HCT116 (cell line): ENCODE results near the gene NR4A1. TPM values are rescaled to one million over a fixed set of nuclear protein-coding genes. Genes with fewer than 3 reads are reported as not detected.

Experiments used
- ATAC-seq: fragments of 200-7000 bp; cut with Tn5 transposase; 2 replicates; pipeline ENCODE4 v1.9.1; 2020; ENCODE audit warnings: mild to moderate bottlenecking, moderate library complexity
- BruUV-seq: library from RNA; stranded (reverse); fragments of 400-500 nt; replicated peaks from 2 replicates; lab custom pipeline; 2021; lab: Mats Ljungman, UMichigan
- CTCF ChIA-PET: fragments of 300-600 bp; sonication (Branson Sonifier 250); formaldehyde crosslinking; loops from one replicate; lab custom pipeline; 2021; ENCODE audit warnings: antibody characterized with exemption; lab: Charles Lee
- POLR2A ChIA-PET: fragments of 300-600, 350-600 bp; sonication (Branson Sonifier 250); formaldehyde crosslinking; loops from one replicate; lab custom pipeline; 2021; ENCODE audit warnings: antibody characterized with exemption; lab: Charles Lee
- RAD21 ChIA-PET, 2 experiments: fragments of 300-600 bp; sonication (Branson Sonifier 250); formaldehyde crosslinking; loops; one replicate each; lab custom pipeline; 2023; ENCODE audit warnings: low total read pairs in 2 of 2; ENCODE audit not compliant: uncharacterized antibody in 2 of 2, unreplicated experiment in 2 of 2, low non-redundant PET in 1 of 2; lab: Charles Lee
- DNase-seq: peaks from one replicate; pipeline ENCODE4 v3.0.0-alpha.2; 2010; ENCODE audit warnings: low read depth, low spot score
- H2AFZ ChIP-seq: fragments of 200-600 bp; shearing (Covaris generic), sonication (generic); 2 replicates; pipeline ENCODE4 v1.6.1; 2017; ENCODE audit warnings: low read depth, mixed run types, mixed read lengths, antibody characterized with exemption, low read length; ENCODE audit not compliant: poor library complexity, severe bottlenecking
- H3K27ac ChIP-seq: 2 replicates; pipeline ENCODE4 v1.5.1; 2012; ENCODE audit warnings: low read depth, low read length
- H3K27me3 ChIP-seq: fragments of 200-600 bp; sonication (generic); 2 replicates; pipeline ENCODE4 v1.6.1; 2016; ENCODE audit warnings: mixed run types, low read length, mixed read lengths; ENCODE audit not compliant: insufficient read depth
- H3K36me3 ChIP-seq, 2 experiments: fragments of 200-500 bp in 1 of 2; fragments of 200-600 bp in 1 of 2; sonication (Bioruptor generic) in 1 of 2; sonication (generic) in 1 of 2; 2 replicates each; pipeline versions ENCODE4 v1.5.1 to v1.6.1; 2014 to 2016; ENCODE audit warnings: low read length in 2 of 2, inconsistent platforms in 1 of 2, mixed read lengths in 1 of 2, mixed run types in 1 of 2; ENCODE audit not compliant: insufficient read depth in 2 of 2, control insufficient read depth in 1 of 2
- H3K4me1 ChIP-seq, 2 experiments: fragments of 200-600 bp in 1 of 2; sonication (generic) in 1 of 2; 2 replicates each; pipeline versions ENCODE4 v1.5.1 to v1.6.1; 2012 to 2017; ENCODE audit warnings: low read length in 2 of 2, inconsistent platforms in 1 of 2, mild to moderate bottlenecking in 1 of 2, mixed read lengths in 1 of 2, mixed run types in 1 of 2, moderate library complexity in 1 of 2; ENCODE audit not compliant: insufficient read depth in 2 of 2, control insufficient read depth in 1 of 2
- H3K4me2 ChIP-seq: fragments of 200-600 bp; sonication (generic); 2 replicates; pipeline ENCODE4 v1.6.1; 2017; ENCODE audit warnings: mixed run types, low read length, mixed read lengths
- H3K4me3 ChIP-seq, 2 experiments: fragments of 200-600 bp in 1 of 2; sonication (generic) in 1 of 2; replicated peaks in 1 of 2; 2 replicates each; pipeline ENCODE4 v1.5.1; 2011 to 2016; ENCODE audit warnings: low read length in 2 of 2, control low read depth in 1 of 2, low read depth in 1 of 2, mild to moderate bottlenecking in 1 of 2, mixed read lengths in 1 of 2, mixed run types in 1 of 2
- H3K79me2 ChIP-seq: fragments of 200-600 bp; sonication (generic); 2 replicates; pipeline ENCODE4 v1.6.1; 2017; ENCODE audit warnings: mild to moderate bottlenecking, mixed run types, low read length, moderate library complexity, mixed read lengths; ENCODE audit not compliant: insufficient read depth
- H3K9ac ChIP-seq: fragments of 200-600 bp; sonication (generic); 2 replicates; pipeline ENCODE4 v1.6.1; 2016; ENCODE audit warnings: low read length, mixed read lengths
- H3K9me2 ChIP-seq: fragments of 200-600 bp; sonication (generic), shearing (Covaris generic); 2 replicates; pipeline ENCODE4 v1.6.1; 2017; ENCODE audit warnings: mixed run types, mild to moderate bottlenecking, moderate library complexity; ENCODE audit not compliant: insufficient read depth
- H3K9me3 ChIP-seq, 2 experiments: fragments of 200-500 bp in 1 of 2; fragments of 200-600 bp in 1 of 2; sonication (Bioruptor generic) in 1 of 2; sonication (generic) in 1 of 2; 2 replicates each; pipeline ENCODE4 v1.6.1; 2014 to 2017; ENCODE audit warnings: low read length in 2 of 2, mixed read lengths in 2 of 2, inconsistent platforms in 1 of 2, low read depth in 1 of 2, mild to moderate bottlenecking in 1 of 2, mixed run types in 1 of 2, moderate library complexity in 1 of 2; ENCODE audit not compliant: control insufficient read depth in 1 of 2, insufficient read depth in 1 of 2
- H4K20me1 ChIP-seq: fragments of 200-600 bp; sonication (generic), shearing (Covaris generic); 2 replicates; pipeline ENCODE4 v1.6.1; 2017; ENCODE audit warnings: mixed run types, mild to moderate bottlenecking, moderate library complexity; ENCODE audit not compliant: insufficient read depth
- CEBPB ChIP-seq: IDR thresholded peaks from 2 replicates; pipeline ENCODE4 v1.6.1; 2012; ENCODE audit warnings: low read depth
- EGR1 ChIP-seq: IDR thresholded peaks from 2 replicates; pipeline ENCODE4 v1.6.1; 2012; ENCODE audit warnings: low read depth
- ELF1 ChIP-seq: IDR thresholded peaks from 2 replicates; pipeline ENCODE4 v1.6.1; 2012; ENCODE audit warnings: low read depth, borderline replicate concordance
- EZH2 ChIP-seq: fragments of 200-600 bp; sonication (generic); IDR thresholded peaks from 2 replicates; pipeline ENCODE4 v1.6.1; 2017; ENCODE audit warnings: antibody characterized with exemption, mixed run types
- EZH2phosphoT487 ChIP-seq: fragments of 200-600 bp; IDR thresholded peaks from 2 replicates; pipeline ENCODE4 v1.6.1; 2018; ENCODE audit warnings: antibody characterized with exemption, borderline replicate concordance
- FOSL1 ChIP-seq: IDR thresholded peaks from 2 replicates; pipeline ENCODE4 v1.6.1; 2012; ENCODE audit warnings: low read depth
- SP1 ChIP-seq: IDR thresholded peaks from 2 replicates; pipeline ENCODE4 v1.6.1; 2012; ENCODE audit warnings: low read depth
- TCF7L2 ChIP-seq: IDR thresholded peaks from 2 replicates; pipeline ENCODE4 v1.7.0; 2011; ENCODE audit warnings: borderline replicate concordance, inconsistent platforms; ENCODE audit not compliant: insufficient read depth, insufficient read length; ENCODE audit errors: extremely low read depth
- ZFX ChIP-seq: fragments of 450-650 bp; IDR thresholded peaks from 2 replicates; pipeline ENCODE4 v1.6.1; 2017
- ZNF274 ChIP-seq: fragments of 200-500 bp; sonication (Bioruptor generic); IDR thresholded peaks from 2 replicates; pipeline ENCODE4 v1.6.1; 2014; ENCODE audit warnings: mild to moderate bottlenecking, low read depth, low read length, inconsistent platforms
- intact Hi-C: fragments of 100-400 bp; cut with micrococcal nuclease; formaldehyde crosslinking; loops from 2 replicates; pipeline ENCODE4 v1.10.0; 2022
- total RNA-seq: library from RNA; stranded (reverse); gene quantifications from one replicate; pipeline ENCODE4 v1.2.1, GENCODE V29; 2021; ENCODE audit not compliant: unreplicated experiment
- TF ChIP-seq, protein P1 (sequence below): IDR thresholded peaks from 2 replicates; pipeline ENCODE4 v1.6.1; 2011; ENCODE audit warnings: mild to moderate bottlenecking, low read length, moderate library complexity; ENCODE audit not compliant: insufficient replicate concordance; ENCODE audit errors: extremely low read depth
- TF ChIP-seq, protein P2 (sequence below): IDR thresholded peaks from 2 replicates; pipeline ENCODE4 v1.6.1; 2012; ENCODE audit warnings: low read depth

The NR4A1 gene
- total RNA-seq, 1 experiment from 2014 or later: 35.3 TPM

DNA sequence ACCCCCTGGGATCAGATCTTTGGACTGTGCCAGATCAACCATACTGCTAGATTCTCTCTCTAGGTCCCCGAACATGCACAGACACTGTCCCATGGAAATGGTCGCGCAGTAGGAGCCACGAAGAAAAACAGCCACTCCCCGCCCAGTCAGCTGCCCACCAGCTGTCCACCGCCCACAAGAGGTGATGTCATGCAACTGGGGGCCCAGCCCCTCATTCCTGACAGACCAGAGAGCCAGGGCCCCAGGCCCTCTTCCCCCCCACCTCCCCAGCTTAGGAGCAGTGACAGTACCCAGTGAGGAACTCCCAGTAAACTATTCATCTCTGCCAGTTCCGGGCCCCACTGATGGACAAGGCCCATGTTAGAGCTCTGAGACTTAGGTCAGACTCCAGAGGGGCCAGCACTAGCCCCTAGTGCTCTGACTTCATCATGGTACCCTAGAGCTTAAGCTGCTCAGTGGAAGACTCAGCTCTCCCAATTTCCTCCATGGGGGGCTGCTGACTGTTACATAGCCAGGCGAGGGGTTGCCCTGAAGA is 48.2 kb upstream of the NR4A1 start:
- no peak overlapping the region for H3K27ac ChIP-seq
- ATAC-seq: no peak
- no peak overlapping the region for H2AFZ ChIP-seq
- H3K27me3 ChIP-seq: no peaks in the 10 kb centered on the region
- DNase-seq: no peak
- RAD21 ChIA-PET: interaction anchor here (0.9 to 2.8 kb wide), 2 partner anchors 20 to 22 kb away, joined by 3 to 21 read pairs; no protein-coding TSS in a partner anchor
- peaks cover 0 to 7% of the 10 kb centered on the region in 2 experiments; a peak in 2 of 4 replicates for H3K4me1 ChIP-seq
- H3K4me2 ChIP-seq: no peak overlapping the region
- H3K9me3 ChIP-seq: no peaks in the 10 kb centered on the region
- no peak overlapping the region for H3K9ac ChIP-seq
- no peaks in the 10 kb centered on the region for H3K79me2 ChIP-seq
- H4K20me1 ChIP-seq: no peaks in the 10 kb centered on the region
- no peaks in the 10 kb centered on the region for H3K9me2 ChIP-seq
- TF ChIP-seq EZH2 (no peak), EGR1 (no peak), SP1 (no peak), TCF7L2 (no peak), ZNF274 (no peak), ZFX (no peak), FOSL1 (no peak), ELF1 (no peak), CEBPB (no peak), EZH2phosphoT487 (no peak)
- TF ChIP-seq, protein P1, sequence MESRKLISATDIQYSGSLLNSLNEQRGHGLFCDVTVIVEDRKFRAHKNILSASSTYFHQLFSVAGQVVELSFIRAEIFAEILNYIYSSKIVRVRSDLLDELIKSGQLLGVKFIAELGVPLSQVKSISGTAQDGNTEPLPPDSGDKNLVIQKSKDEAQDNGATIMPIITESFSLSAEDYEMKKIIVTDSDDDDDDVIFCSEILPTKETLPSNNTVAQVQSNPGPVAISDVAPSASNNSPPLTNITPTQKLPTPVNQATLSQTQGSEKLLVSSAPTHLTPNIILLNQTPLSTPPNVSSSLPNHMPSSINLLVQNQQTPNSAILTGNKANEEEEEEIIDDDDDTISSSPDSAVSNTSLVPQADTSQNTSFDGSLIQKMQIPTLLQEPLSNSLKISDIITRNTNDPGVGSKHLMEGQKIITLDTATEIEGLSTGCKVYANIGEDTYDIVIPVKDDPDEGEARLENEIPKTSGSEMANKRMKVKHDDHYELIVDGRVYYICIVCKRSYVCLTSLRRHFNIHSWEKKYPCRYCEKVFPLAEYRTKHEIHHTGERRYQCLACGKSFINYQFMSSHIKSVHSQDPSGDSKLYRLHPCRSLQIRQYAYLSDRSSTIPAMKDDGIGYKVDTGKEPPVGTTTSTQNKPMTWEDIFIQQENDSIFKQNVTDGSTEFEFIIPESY: no peak
- TF ChIP-seq, protein P2, sequence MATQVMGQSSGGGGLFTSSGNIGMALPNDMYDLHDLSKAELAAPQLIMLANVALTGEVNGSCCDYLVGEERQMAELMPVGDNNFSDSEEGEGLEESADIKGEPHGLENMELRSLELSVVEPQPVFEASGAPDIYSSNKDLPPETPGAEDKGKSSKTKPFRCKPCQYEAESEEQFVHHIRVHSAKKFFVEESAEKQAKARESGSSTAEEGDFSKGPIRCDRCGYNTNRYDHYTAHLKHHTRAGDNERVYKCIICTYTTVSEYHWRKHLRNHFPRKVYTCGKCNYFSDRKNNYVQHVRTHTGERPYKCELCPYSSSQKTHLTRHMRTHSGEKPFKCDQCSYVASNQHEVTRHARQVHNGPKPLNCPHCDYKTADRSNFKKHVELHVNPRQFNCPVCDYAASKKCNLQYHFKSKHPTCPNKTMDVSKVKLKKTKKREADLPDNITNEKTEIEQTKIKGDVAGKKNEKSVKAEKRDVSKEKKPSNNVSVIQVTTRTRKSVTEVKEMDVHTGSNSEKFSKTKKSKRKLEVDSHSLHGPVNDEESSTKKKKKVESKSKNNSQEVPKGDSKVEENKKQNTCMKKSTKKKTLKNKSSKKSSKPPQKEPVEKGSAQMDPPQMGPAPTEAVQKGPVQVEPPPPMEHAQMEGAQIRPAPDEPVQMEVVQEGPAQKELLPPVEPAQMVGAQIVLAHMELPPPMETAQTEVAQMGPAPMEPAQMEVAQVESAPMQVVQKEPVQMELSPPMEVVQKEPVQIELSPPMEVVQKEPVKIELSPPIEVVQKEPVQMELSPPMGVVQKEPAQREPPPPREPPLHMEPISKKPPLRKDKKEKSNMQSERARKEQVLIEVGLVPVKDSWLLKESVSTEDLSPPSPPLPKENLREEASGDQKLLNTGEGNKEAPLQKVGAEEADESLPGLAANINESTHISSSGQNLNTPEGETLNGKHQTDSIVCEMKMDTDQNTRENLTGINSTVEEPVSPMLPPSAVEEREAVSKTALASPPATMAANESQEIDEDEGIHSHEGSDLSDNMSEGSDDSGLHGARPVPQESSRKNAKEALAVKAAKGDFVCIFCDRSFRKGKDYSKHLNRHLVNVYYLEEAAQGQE: no peak
- TF ChIP-seq, all 23 proteins: peak for 0
- BruUV-seq: no TSS peak
- ChIA-PET POLR2A (interaction anchor here (3.1 kb wide), 1 partner anchor 21 kb away, joined by 15 read pairs; no protein-coding TSS in a partner anchor), CTCF (interaction anchor here (0.9 to 5.5 kb wide), 7 partner anchors 10 to 119 kb away, joined by 3 to 137 read pairs (median 11); no protein-coding TSS in a partner anchor)
- intact Hi-C loops: no loop called here
- H3K36me3 ChIP-seq: no peaks in the 10 kb centered on the region
- no peak overlapping the region for H3K4me3 ChIP-seq
